Measurements from ENCODE around the gene TRIP4. TPM values are rescaled to one million over a fixed set of nuclear protein-coding genes. Genes with fewer than 3 reads are reported as not detected.

TRIP4 gene
- total RNA-seq, 4 donors from 2014 or later = 16.9 to 53.3 (median 23.9) TPM

DNA sequence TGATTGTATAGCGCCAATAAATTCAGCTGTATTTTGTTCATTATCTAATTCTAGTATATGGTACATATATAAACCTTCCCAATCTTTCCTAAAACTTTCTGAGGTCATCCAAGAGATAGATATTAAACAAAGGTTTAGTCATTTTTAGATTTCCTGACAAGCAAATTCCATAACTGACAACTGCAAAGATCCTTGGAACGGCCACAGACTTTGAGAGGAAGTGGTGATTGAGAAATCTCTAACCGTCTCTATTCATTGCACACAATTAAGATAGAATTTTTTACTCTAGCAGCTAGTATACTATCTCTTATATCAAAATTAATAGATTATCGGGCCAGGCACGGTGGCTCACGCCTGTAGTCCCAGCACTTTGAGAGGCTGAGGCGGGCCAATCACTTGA, 36.4 kb upstream of the TRIP4 start:
- in situ Hi-C loops (cut with MboI; ENCODE audit: low pct_ligation_motif_present in 1 of 4, low pct_unique_long_range_greater_than_20kb in 1 of 4, low sequenced_read_pairs in 3 of 4) = loop anchor here in 2 of 4 donors (10.0 to 25.0 kb wide), 2 partner anchors 136 to 139 kb away; no protein-coding TSS in a partner anchor
- no peak for DNase-seq
- H3K4me1 ChIP-seq = peaks cover 5 to 10% (median 9%) of the 10 kb centered on the region in 4 donors
- H3K27ac ChIP-seq = no peak overlapping the region
- intact Hi-C loops (cut with DNase I; ENCODE audit: low total_unique reads) = no loop called here
- H3K4me3 ChIP-seq = no peak overlapping the region
- WGBS, 2 donors (ENCODE audit: low coverage in 1 of 2) = 83 to 87% methylated on average over 4 to 7 of the region's 7 CpGs
- H3K36me3 ChIP-seq = no peaks in the 10 kb centered on the region
- TF ChIP-seq POLR2A (IDR thresholded peaks at IDR 0.05) = no peak
- no peak for TF ChIP-seq EP300 (IDR thresholded peaks at IDR 0.05; ENCODE audit: low read depth)
- TF ChIP-seq POLR2AphosphoS5 (IDR thresholded peaks at IDR 0.05) = no peak
- TF ChIP-seq, protein P1, sequence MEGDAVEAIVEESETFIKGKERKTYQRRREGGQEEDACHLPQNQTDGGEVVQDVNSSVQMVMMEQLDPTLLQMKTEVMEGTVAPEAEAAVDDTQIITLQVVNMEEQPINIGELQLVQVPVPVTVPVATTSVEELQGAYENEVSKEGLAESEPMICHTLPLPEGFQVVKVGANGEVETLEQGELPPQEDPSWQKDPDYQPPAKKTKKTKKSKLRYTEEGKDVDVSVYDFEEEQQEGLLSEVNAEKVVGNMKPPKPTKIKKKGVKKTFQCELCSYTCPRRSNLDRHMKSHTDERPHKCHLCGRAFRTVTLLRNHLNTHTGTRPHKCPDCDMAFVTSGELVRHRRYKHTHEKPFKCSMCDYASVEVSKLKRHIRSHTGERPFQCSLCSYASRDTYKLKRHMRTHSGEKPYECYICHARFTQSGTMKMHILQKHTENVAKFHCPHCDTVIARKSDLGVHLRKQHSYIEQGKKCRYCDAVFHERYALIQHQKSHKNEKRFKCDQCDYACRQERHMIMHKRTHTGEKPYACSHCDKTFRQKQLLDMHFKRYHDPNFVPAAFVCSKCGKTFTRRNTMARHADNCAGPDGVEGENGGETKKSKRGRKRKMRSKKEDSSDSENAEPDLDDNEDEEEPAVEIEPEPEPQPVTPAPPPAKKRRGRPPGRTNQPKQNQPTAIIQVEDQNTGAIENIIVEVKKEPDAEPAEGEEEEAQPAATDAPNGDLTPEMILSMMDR (IDR thresholded peaks at IDR 0.05) = no peak
- no peaks in the 10 kb centered on the region for H3K27me3 ChIP-seq
- H3K9me3 ChIP-seq = no peaks in the 10 kb centered on the region

DNA sequence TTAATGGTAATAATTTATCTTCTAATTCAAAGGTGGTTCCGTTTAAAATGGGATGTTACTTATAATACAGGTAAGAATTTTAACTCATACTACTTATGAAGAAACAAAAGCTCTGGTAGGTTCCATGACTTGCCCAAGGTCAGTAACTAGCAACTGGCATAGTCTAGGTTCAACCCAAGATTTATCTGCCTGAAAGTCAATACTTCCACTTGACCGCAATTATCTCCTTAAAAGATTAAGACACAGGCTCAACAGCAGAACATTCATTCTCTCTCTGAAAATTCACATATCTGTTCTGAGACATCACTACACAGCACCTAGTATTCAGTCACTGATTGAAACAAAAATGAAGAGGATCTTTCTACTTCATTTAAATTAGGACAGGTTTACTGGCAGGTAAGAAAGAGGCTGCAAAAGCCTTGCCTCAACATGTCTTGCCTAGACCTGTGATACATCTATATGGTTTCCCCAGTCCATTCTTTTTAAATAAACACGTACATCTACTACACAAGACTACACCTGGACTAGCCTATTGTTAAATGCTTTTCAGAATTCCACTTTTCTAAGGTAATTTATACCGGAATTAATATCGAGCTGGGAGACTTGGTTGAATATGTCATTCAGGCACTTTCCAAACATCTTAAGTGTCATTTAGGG, 32.8 kb upstream of the TRIP4 start:
- intact Hi-C loops (cut with DNase I; ENCODE audit: low total_unique reads) (no loop called here), in situ Hi-C loops (cut with MboI; ENCODE audit: low pct_ligation_motif_present in 1 of 4, low pct_unique_long_range_greater_than_20kb in 1 of 4, low sequenced_read_pairs in 3 of 4) (loop anchor here in 2 of 4 donors (10.0 to 25.0 kb wide), 2 partner anchors 140 to 143 kb away; no protein-coding TSS in a partner anchor)
- 33 to 40% methylated on average over 5 of the region's 5 CpGs for WGBS, 2 donors (ENCODE audit: low coverage in 1 of 2)
- TF ChIP-seq POLR2AphosphoS5 (IDR thresholded peaks at IDR 0.05) (no peak), EP300 (IDR thresholded peaks at IDR 0.05; ENCODE audit: low read depth) (no peak), POLR2A (IDR thresholded peaks at IDR 0.05) (no peak)
- TF ChIP-seq, protein P1 (IDR thresholded peaks at IDR 0.05) = no peak
- H3K27me3 ChIP-seq = no peaks in the 10 kb centered on the region
- DNase-seq = no peak
- H3K9me3 ChIP-seq = no peaks in the 10 kb centered on the region
- no peaks in the 10 kb centered on the region for H3K36me3 ChIP-seq
- peak overlapping the region; percentile 76 to 88 (median 82) for H3K4me3 ChIP-seq
- peak overlapping the region in 3 of 4 donors; percentile 73 to 89 (median 80) for H3K27ac ChIP-seq
- H3K4me1 ChIP-seq = peaks cover 5 to 18% (median 15%) of the 10 kb centered on the region in 4 donors

DNA sequence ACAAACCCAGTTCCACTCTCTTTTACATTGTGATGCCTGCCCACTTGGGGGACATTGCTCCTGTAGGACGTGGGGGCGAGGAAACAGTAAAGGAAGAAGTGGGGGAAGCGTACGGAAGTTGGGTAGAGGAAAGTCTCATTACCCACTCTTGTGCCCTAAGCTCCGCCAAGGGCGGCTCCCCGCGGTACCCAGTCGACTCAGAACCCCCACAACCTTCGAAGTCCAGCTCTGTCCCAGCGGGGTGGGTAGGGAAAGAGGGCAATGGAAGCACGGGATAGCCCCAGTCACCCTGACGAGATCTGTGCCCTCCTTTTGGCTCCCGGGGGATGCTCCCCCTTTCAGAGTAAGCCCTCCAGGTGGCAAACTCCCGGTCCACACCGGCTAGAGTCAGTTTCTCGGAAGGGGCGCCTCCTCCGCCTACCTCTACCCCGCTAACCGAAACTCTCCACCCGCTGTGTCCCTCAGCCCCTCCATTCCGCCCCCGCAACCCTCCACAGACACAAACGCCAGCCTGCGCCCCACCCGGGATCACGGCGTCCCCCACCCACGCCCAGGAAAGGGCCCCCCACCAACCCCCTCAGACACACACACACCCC, 32.2 kb upstream of the TRIP4 start:
- H3K9me3 ChIP-seq = no peaks in the 10 kb centered on the region
- peak overlapping the region; percentile 76 to 88 (median 82) for H3K4me3 ChIP-seq
- no peak for TF ChIP-seq EP300 (IDR thresholded peaks at IDR 0.05; ENCODE audit: low read depth)
- no peak for TF ChIP-seq POLR2A (IDR thresholded peaks at IDR 0.05)
- H3K4me1 ChIP-seq = peaks cover 5 to 18% (median 15%) of the 10 kb centered on the region in 4 donors
- H3K27ac ChIP-seq = peak overlapping the region; percentile 73 to 89 (median 81)
- no peaks in the 10 kb centered on the region for H3K36me3 ChIP-seq
- in situ Hi-C loops (cut with MboI; ENCODE audit: low pct_ligation_motif_present in 1 of 4, low pct_unique_long_range_greater_than_20kb in 1 of 4, low sequenced_read_pairs in 3 of 4) = loop anchor here in 2 of 4 donors (10.0 to 25.0 kb wide), 2 partner anchors 141 to 143 kb away; no protein-coding TSS in a partner anchor
- DNase-seq = no peak
- no peaks in the 10 kb centered on the region for H3K27me3 ChIP-seq
- intact Hi-C loops (cut with DNase I; ENCODE audit: low total_unique reads) = no loop called here
- 0% methylated on average over 9 to 24 of the region's 30 CpGs for WGBS, 2 donors (ENCODE audit: low coverage in 1 of 2)

DNA sequence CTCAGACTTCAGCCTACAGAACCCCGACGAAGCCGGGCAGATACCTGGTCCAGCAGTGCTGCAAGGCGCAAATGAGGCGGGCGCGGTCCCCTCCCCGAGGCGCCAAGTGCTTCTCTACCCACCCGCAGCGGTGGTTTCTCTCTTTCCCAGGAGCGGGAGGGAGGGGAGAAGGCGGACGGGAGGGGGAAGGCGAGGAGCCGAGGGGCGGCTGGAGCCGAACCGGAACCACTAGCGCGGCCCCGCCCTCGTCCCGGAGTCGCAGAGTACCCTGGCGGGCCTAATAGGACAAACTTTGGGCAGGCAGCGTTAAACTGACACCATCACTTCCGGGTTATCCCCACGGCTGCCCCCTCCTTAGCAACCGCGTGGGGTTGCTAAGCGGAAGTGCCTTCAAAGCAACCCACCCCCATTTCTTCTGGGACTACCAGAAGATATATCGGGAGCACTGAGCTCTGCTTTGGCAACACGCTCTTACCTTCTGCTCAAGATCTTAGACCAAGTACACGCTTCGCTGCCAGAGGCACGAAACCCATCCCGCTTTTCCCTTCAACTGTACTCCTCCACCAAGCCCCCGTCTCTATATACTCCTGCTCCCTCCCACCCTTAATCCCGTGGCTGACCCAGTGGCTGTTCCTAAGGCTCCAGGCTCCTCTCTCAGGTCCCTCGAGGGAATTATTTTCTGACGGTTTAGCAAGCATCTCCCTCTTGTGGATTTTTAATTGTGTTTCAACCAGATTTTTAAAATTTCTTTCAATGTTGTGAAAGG, 31.5 kb upstream of the TRIP4 start, which contains the start of gene CSNK1G1:
CSNK1G1 (minus strand) TSS at position 230 of the 766 bp plus-strand sequence. CDS start 55,674 bp downstream, outside the sequence.
- intact Hi-C loops (cut with DNase I; ENCODE audit: low total_unique reads) = no loop called here
- in situ Hi-C loops (cut with MboI; ENCODE audit: low pct_ligation_motif_present in 1 of 4, low pct_unique_long_range_greater_than_20kb in 1 of 4, low sequenced_read_pairs in 3 of 4) = loop anchor here in 2 of 4 donors (10.0 to 25.0 kb wide), 2 partner anchors 141 to 144 kb away; no protein-coding TSS in a partner anchor
- DNase-seq = peak; percentile 93
- Histone ChIP-seq H3K27me3 (no peaks in the 10 kb centered on the region), H3K27ac (peak within 1 kb of the TSS; percentile 73 to 89 (median 81)), H3K4me3 (peak within 1 kb of the TSS; percentile 76 to 88 (median 82)), H3K36me3 (no peaks in the 10 kb centered on the region), H3K4me1 (peaks cover 5 to 18% (median 15%) of the 10 kb centered on the region in 4 donors), H3K9me3 (no peaks in the 10 kb centered on the region)
- peak; percentile 43 for TF ChIP-seq POLR2A (IDR thresholded peaks at IDR 0.05)
- TF ChIP-seq, protein P1 (IDR thresholded peaks at IDR 0.05) = peak; percentile 19 to 65 (median 41)
- TF ChIP-seq POLR2AphosphoS5 (IDR thresholded peaks at IDR 0.05) = peak; percentile 43 to 49 (median 44)
- TF ChIP-seq EP300 (IDR thresholded peaks at IDR 0.05; ENCODE audit: low read depth) = no peak
- 0% methylated on average over 9 to 26 of the region's 42 CpGs for WGBS, 2 donors (ENCODE audit: low coverage in 1 of 2)

Measured in transverse colon (tissue), 4 donors.